HepG2 (cell line): ENCODE measurements around the gene SALL4. TPM values are rescaled to one million over a fixed set of nuclear protein-coding genes. Genes with fewer than 3 reads are reported as not detected.

ENCODE experiments used
- ARNTL ChIP-seq: sonication (generic); formaldehyde crosslinking; IDR thresholded peaks from 2 replicates; pipeline ENCODE4 v1.4.0; 2020; ENCODE audit warnings: mild to moderate bottlenecking, missing genetic modification reagents
- ATAD3A ChIP-seq: sonication (generic); formaldehyde crosslinking; IDR thresholded peaks from 2 replicates; pipeline ENCODE4 v1.4.0; 2020; ENCODE audit warnings: missing genetic modification reagents
- ATM ChIP-seq: fragments of 450-650 bp; IDR thresholded peaks from 2 replicates; pipeline ENCODE4 v1.7.1; 2017; ENCODE audit warnings: mild to moderate bottlenecking, borderline replicate concordance
- CREB1 ChIP-seq, 2 experiments: fragments of 450-650 bp in 1 of 2; IDR thresholded peaks; 2 replicates each; pipeline ENCODE4 v1.6.1; 2016 to 2017; ENCODE audit warnings: control low read depth in 1 of 2, mild to moderate bottlenecking in 1 of 2, missing compliant biosample characterization in 1 of 2, missing genetic modification characterization in 1 of 2
- GABPA ChIP-seq, 2 experiments: IDR thresholded peaks; 2 replicates each; pipeline ENCODE4 v1.6.1; 2011 to 2016; ENCODE audit warnings: low read depth in 2 of 2, low read length in 1 of 2, missing biosample characterization in 1 of 2, missing genetic modification characterization in 1 of 2
- HDAC1 ChIP-seq: sonication (generic); formaldehyde crosslinking; IDR thresholded peaks from 2 replicates; pipeline ENCODE4 v1.5.1; 2020; ENCODE audit warnings: mild to moderate bottlenecking, missing genetic modification reagents
- HDAC6 ChIP-seq: fragments of 200-600 bp; sonication (generic); IDR thresholded peaks from 2 replicates; pipeline ENCODE4 v1.7.0; 2017; ENCODE audit warnings: mild to moderate bottlenecking, antibody characterized with exemption, low read length, low read depth
- MTA3 ChIP-seq: sonication (generic); formaldehyde crosslinking; IDR thresholded peaks from 2 replicates; pipeline ENCODE4 v1.4.0; 2020; ENCODE audit warnings: missing genetic modification reagents
- NFYB ChIP-seq: sonication (generic); formaldehyde crosslinking; IDR thresholded peaks from 2 replicates; pipeline ENCODE4 v1.4.0; 2020; ENCODE audit warnings: missing genetic modification reagents
- PHF5A ChIP-seq: IDR thresholded peaks from one replicate; pipeline ENCODE4 v1.6.1; 2018; ENCODE audit warnings: low read depth, missing genetic modification reagents; ENCODE audit not compliant: unreplicated experiment
- PITX1 ChIP-seq: sonication (generic); formaldehyde crosslinking; IDR thresholded peaks from 2 replicates; pipeline ENCODE4 v1.5.1; 2020; ENCODE audit warnings: mild to moderate bottlenecking, missing genetic modification reagents
- RARA ChIP-seq: IDR thresholded peaks from 2 replicates; pipeline ENCODE4 v1.6.1; 2016; ENCODE audit warnings: missing genetic modification reagents, missing compliant biosample characterization
- RXRA ChIP-seq: sonication (generic); formaldehyde crosslinking; IDR thresholded peaks from 2 replicates; pipeline ENCODE4 v1.5.1; 2020; ENCODE audit warnings: missing genetic modification reagents
- TBL1XR1 ChIP-seq: fragments of 150-350 bp; IDR thresholded peaks from 2 replicates; pipeline ENCODE4 v1.6.1; 2014; ENCODE audit warnings: borderline replicate concordance, low read length; ENCODE audit not compliant: partially characterized antibody
- XRCC5 ChIP-seq: fragments of 200-400 bp; formaldehyde crosslinking; optimal IDR thresholded peaks from 2 replicates; pipeline ENCODE3; 2017; ENCODE audit warnings: mild to moderate bottlenecking, low read length
- ZBTB20 ChIP-seq: sonication (generic); formaldehyde crosslinking; IDR thresholded peaks from 2 replicates; pipeline ENCODE4 v1.8.1; 2023; ENCODE audit warnings: missing genetic modification reagents, low read depth, mild to moderate bottlenecking, borderline replicate concordance
- ZNF224 ChIP-seq: sonication (generic); formaldehyde crosslinking; IDR thresholded peaks from 2 replicates; pipeline ENCODE4 v1.5.0; 2020; ENCODE audit warnings: mild to moderate bottlenecking, missing genetic modification reagents
- ZNF282 ChIP-seq: fragments of 450-650 bp; IDR thresholded peaks from 2 replicates; pipeline ENCODE4 v1.6.1; 2018; ENCODE audit not compliant: partially characterized antibody
- ZNF292 ChIP-seq: sonication (generic); formaldehyde crosslinking; IDR thresholded peaks from 2 replicates; pipeline ENCODE4 v1.8.1; 2022; ENCODE audit warnings: mild to moderate bottlenecking, low read depth, missing genetic modification reagents, borderline replicate concordance
- ZNF549 ChIP-seq: sonication (generic); formaldehyde crosslinking; IDR thresholded peaks from 2 replicates; pipeline ENCODE4 v1.5.0; 2020; ENCODE audit warnings: missing genetic modification reagents
- ZNF562 ChIP-seq: sonication (generic); formaldehyde crosslinking; IDR thresholded peaks from 2 replicates; pipeline ENCODE4 v1.8.0; 2022; ENCODE audit warnings: missing genetic modification reagents, borderline replicate concordance
- ZNF7 ChIP-seq: IDR thresholded peaks from 2 replicates; pipeline ENCODE4 v1.6.1; 2016; ENCODE audit warnings: missing biosample characterization, missing genetic modification reagents
- ZNF772 ChIP-seq: sonication (generic); formaldehyde crosslinking; IDR thresholded peaks from 2 replicates; pipeline ENCODE4 v1.5.0; 2020; ENCODE audit warnings: mild to moderate bottlenecking, missing genetic modification reagents
- ZNF780A ChIP-seq: sonication (generic); formaldehyde crosslinking; IDR thresholded peaks from 2 replicates; pipeline ENCODE4 v1.8.0; 2022; ENCODE audit warnings: mild to moderate bottlenecking, missing genetic modification reagents, moderate library complexity
- ZNF781 ChIP-seq: sonication (generic); formaldehyde crosslinking; IDR thresholded peaks from 2 replicates; pipeline ENCODE4 v1.5.1; 2020; ENCODE audit warnings: borderline replicate concordance, mild to moderate bottlenecking, missing genetic modification reagents; ENCODE audit errors: not compliant biosample characterization
- polyA plus RNA-seq, 8 experiments: library from polyadenylated mRNA; depleted of rRNA in 3 of 8; stranded (reverse) in 7 of 8; unstranded in 1 of 8; fragments of >200 nt; fragmentation: Illumina TruSeq in 4 of 8; extraction: Trizol in 4 of 8; gene quantifications; 2 replicates each; pipeline versions ENCODE4 v1.2.1 to v1.2.3, GENCODE V29; 2011 to 2016; ENCODE audit warnings: low read depth in 4 of 8, missing spikeins in 1 of 8, mixed read lengths in 1 of 8; ENCODE audit not compliant: insufficient read depth in 1 of 8
- total RNA-seq, 5 experiments: library from RNA; depleted of rRNA; stranded (reverse); fragments of >200 nt; fragmentation: Illumina TruSeq; extraction: Trizol; gene quantifications; 2 replicates each; pipeline ENCODE4 v1.2.3, GENCODE V29; 2016; ENCODE audit warnings: low read depth in 1 of 5
- TF ChIP-seq, protein P1 (sequence below): sonication (generic); formaldehyde crosslinking; IDR thresholded peaks from 2 replicates; pipeline ENCODE4 v1.5.1; 2020; ENCODE audit warnings: missing genetic modification reagents, mild to moderate bottlenecking, borderline replicate concordance
- TF ChIP-seq, protein P2 (sequence below): sonication (generic); formaldehyde crosslinking; IDR thresholded peaks from 2 replicates; pipeline ENCODE4 v1.8.1; 2022; ENCODE audit warnings: low read depth, mild to moderate bottlenecking, missing genetic modification reagents

SALL4 gene
- total and polyA plus RNA-seq, 2 of the 13 experiments (the other 11 are each of a cell fraction or from before 2014, with no cell fraction given), result 0.33 to 1.8 TPM

DNA sequence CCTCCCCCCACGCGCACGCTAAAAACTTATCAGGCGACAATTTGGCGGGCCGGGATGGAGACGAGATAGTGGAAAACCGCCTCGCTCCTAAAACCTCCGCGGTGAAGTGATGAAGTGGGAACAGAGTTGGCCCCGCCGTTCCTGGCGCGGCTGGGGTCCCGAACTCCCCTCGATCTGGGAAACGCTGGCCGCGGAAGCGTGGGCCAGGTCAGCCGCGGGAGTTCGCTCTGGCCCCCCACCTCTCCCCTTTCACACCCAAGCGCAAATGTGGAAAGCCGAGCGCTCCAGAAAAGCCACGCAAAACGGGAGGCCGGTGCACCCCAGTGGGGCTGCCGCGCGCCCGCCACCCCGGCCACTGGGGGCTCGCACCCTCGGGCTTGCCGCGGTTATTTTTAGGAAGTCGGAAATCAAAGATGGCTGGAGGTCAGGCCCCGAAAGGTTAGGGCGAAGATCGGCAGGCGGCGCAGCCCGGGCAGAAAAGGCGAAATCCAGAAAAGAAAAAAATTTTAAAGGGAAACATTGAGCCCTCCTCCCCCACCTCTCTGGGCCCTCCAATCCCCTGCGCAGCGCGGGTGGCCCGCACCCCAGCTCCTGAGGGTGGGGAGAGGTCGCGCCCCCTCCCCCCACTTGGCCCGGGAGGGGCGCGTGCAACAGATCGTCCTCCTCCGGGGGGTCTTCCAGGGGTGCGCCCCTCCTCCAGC is 1.0 kb downstream of the SALL4 start (continued):
- TF ChIP-seq NFYB, result no peak
- TF ChIP-seq TBL1XR1, result no peak
- no peak for TF ChIP-seq PHF5A (CRISPR knock-in tag)
- TF ChIP-seq, protein P1, sequence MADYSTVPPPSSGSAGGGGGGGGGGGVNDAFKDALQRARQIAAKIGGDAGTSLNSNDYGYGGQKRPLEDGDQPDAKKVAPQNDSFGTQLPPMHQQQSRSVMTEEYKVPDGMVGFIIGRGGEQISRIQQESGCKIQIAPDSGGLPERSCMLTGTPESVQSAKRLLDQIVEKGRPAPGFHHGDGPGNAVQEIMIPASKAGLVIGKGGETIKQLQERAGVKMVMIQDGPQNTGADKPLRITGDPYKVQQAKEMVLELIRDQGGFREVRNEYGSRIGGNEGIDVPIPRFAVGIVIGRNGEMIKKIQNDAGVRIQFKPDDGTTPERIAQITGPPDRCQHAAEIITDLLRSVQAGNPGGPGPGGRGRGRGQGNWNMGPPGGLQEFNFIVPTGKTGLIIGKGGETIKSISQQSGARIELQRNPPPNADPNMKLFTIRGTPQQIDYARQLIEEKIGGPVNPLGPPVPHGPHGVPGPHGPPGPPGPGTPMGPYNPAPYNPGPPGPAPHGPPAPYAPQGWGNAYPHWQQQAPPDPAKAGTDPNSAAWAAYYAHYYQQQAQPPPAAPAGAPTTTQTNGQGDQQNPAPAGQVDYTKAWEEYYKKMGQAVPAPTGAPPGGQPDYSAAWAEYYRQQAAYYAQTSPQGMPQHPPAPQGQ (CRISPR knock-in tag), result no peak
- no peak for TF ChIP-seq ZNF292
- TF ChIP-seq ATAD3A (CRISPR knock-in tag), result no peak
- TF ChIP-seq ATM, result no peak
- peak; percentile 14; the same call in 1 of the 2 replicates for TF ChIP-seq HDAC1 (CRISPR knock-in tag)
- no peak for TF ChIP-seq ZNF224 (CRISPR knock-in tag)
- TF ChIP-seq ZNF562 (CRISPR knock-in tag), result no peak
- no peak for TF ChIP-seq CREB1 (IDR thresholded peaks at IDR 0.05)
- TF ChIP-seq CREB1 (CRISPR knock-in tag; IDR thresholded peaks at IDR 0.05), result no peak
- no peak for TF ChIP-seq HDAC6
- TF ChIP-seq ZNF549, result no peak
- TF ChIP-seq RXRA (CRISPR knock-in tag), result 0 out of 2 replicates have a peak, but pooled peaks have one; percentile 15
- no peak for TF ChIP-seq XRCC5
- TF ChIP-seq RARA, result 0 out of 2 replicates have a peak, but pooled peaks have one; percentile 7
- TF ChIP-seq ZNF282, result no peak
- TF ChIP-seq GABPA (IDR thresholded peaks at IDR 0.05; ENCODE audit: low read depth, low read length), result no peak
- no peak for TF ChIP-seq GABPA (CRISPR knock-in tag; IDR thresholded peaks at IDR 0.05; ENCODE audit: low read depth)
- TF ChIP-seq ZNF781, result no peak
- TF ChIP-seq ARNTL (CRISPR knock-in tag), result no peak
- TF ChIP-seq, protein P2, sequence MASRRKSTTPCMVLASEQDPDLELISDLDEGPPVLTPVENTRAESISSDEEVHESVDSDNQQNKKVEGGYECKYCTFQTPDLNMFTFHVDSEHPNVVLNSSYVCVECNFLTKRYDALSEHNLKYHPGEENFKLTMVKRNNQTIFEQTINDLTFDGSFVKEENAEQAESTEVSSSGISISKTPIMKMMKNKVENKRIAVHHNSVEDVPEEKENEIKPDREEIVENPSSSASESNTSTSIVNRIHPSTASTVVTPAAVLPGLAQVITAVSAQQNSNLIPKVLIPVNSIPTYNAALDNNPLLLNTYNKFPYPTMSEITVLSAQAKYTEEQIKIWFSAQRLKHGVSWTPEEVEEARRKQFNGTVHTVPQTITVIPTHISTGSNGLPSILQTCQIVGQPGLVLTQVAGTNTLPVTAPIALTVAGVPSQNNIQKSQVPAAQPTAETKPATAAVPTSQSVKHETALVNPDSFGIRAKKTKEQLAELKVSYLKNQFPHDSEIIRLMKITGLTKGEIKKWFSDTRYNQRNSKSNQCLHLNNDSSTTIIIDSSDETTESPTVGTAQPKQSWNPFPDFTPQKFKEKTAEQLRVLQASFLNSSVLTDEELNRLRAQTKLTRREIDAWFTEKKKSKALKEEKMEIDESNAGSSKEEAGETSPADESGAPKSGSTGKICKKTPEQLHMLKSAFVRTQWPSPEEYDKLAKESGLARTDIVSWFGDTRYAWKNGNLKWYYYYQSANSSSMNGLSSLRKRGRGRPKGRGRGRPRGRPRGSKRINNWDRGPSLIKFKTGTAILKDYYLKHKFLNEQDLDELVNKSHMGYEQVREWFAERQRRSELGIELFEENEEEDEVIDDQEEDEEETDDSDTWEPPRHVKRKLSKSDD (CRISPR knock-in tag), result no peak
- no peak for TF ChIP-seq ZNF780A (CRISPR knock-in tag)
- TF ChIP-seq ZBTB20 (CRISPR knock-in tag), result no peak
- TF ChIP-seq PITX1 (CRISPR knock-in tag), result peak; percentile 17; the same call in 1 of the 2 replicates
- no peak; the same call in 1 of the 2 replicates for TF ChIP-seq ZNF772 (CRISPR knock-in tag)
- TF ChIP-seq ZNF7 (CRISPR knock-in tag), result no peak
- no peak for TF ChIP-seq MTA3 (CRISPR knock-in tag)
